HG03571 (cell line): ENCODE results near the gene ARHGEF38.
"Not testable (repeated sequence)": the region's sequence is repeated elsewhere in the genome, so short reads cannot be mapped to it uniquely, and the experiment has no call there.

Experiments
- ATAC-seq: cut with Tn5 transposase; IDR thresholded peaks from one replicate; pipeline ENCODE4 v1.9.1; 2021; ENCODE audit not compliant: unreplicated experiment

The ARHGEF38 gene

DNA sequence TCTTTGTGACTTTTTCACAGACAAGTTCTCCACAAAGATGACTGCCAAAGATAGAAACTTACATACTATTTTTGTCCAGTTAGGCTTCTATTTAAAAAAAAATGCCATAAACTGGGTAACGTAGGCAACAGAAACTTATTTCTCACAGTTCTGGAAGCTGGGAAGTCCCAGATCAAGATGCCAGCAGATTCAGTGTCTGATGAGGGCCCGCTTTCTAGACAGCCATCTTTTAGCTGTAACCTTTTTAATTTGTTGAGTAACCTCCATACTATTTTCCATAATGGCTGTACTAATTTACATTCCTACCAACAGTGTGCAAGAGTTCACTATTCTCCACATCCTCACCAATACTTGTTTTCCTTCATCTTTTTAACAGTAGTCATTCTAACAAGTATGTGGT lies 55.5 kb downstream of the ARHGEF38 start:
- ATAC-seq: no peak

DNA sequence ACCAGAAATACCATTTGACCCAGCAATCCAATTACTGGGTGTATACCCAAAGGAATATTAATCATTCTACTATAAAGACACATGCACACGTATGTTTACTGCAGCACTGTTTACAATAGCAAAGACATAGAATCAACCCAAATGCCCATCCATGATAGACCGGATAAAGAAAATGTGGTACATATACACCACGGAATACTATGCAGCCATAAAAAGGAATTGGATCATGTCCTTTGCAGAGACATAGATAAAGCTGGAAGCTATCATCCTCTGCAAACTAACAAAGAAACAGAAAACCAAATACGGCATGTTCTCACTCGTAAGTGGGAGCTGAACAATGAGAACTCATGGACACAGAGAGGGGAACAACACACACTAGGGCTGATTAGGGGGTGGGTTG lies 57.4 kb downstream of the ARHGEF38 start:
- not testable (repeated sequence) for ATAC-seq

DNA sequence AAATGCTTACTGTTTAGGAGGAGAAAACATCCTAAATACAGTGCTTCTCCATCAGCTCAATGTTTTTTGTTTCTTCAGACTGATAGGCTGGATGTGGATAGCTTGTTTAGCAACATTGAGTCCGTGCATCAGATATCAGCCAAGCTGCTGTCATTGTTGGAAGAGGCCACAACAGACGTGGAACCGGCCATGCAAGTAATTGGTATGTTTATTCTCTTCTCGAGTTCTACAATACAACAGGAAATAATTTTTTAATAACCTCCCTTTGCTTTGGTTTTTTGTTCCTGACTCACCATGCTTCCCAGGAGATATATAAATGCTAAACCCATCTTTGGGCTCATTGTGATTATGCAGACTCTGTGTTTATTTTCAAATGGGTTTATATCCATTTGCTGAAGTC lies 60.9 kb downstream of the ARHGEF38 start:
- ATAC-seq: no peak

DNA sequence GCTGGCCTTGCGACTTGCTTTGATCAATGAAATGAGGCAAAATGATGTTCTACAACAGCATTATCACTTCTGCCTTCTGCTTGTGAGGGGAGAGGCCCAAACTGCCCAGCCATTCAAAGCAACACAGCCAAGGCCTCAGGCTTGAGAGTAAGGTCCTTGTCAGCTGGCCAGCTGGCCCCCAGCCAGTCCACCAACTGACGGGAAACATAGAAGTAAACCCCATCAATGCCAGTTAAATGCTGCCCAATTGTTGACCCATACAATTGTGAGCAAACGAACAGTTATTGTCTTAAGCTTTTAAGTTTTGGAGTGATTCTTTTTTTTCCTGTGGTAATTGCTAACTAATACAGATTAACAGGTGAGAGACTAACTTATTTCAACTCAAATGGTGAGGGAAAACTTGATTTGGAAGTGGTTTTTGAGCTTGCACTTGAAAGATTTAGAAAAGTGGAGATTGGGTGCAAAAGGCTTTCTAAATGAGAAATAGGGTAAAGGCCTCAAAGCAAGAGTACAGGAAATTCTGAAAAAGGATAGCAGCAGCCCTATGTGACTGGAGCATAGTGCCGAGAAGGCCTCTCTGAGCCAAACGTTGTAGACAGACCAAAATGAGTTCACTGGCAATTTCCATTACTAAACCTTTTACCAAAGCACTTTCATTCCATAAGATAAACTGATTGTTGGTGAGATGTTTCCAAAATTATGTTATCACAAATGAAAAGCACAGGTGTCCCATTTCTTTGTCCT lies 66.9 kb downstream of the ARHGEF38 start:
- ATAC-seq: no peak

DNA sequence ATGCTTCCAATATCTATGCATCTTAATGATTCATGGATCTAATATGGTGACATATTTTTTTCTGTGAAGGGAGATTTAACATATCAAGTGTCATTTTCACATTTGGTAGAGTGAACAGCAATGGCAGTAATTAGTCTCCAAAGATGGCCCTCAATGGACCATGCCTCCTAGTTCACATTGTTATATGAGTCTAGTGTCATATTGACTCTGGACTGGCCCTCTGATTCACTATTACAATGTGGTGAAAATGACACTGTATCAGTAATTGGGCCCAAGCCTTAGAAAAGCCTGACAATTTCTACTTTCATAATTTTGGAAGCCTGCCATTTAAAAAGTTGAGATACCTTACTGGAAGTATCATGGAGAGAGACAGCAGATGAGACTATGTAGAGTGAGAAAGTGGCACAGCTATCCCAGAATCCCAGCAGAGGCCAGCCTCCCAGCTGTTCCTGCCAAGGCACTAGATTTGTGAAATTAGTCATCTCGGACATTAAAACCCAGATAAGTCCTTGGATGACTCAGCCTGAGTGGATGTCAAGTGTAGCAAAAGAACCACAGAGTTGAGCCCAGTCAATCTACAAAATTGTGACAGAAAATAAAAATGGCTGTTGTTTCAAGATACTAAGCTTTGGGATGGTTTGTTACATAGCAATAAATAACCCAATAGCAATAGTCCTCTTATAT lies 68.4 kb downstream of the ARHGEF38 start:
- ATAC-seq: no peak

DNA sequence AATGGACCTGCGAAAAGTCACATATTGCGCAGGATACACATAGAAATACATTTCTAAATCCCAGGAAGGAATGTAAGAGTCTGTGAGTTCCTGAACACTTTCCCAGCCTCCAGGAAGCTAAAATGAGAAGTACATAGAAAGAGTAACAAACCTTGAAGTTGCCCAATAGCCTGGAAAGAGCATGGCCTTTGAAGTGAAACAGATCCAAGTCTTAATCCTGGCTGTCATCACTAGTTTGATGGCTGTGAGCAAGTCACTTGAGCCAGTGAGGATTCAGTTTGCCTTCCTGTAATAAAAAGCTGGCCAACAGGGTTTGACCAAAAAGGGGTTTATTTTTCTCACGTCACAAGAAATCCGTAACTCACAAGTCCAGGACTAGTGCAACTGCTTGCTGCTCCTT lies 69.8 kb downstream of the ARHGEF38 start:
- ATAC-seq: no peak

DNA sequence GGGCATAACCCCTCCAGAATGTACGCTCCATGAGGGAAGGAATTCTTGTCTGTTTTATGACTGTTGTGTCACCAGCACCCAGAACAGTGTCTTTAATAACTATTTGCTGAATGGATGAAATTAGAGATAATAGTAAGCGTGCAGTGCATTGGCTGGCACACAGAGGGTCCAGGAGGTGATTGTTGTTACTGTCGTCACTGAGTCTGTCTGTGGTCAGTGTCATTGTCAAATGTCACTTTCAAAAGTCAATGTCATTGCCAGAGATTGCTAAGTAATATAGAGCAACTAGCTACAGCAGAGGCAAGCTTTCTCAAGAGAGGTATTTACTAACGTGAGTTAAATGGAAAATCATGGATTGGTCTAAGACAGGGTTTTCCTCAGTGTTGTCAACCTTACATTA lies 70.7 kb downstream of the ARHGEF38 start:
- no peak for ATAC-seq

DNA sequence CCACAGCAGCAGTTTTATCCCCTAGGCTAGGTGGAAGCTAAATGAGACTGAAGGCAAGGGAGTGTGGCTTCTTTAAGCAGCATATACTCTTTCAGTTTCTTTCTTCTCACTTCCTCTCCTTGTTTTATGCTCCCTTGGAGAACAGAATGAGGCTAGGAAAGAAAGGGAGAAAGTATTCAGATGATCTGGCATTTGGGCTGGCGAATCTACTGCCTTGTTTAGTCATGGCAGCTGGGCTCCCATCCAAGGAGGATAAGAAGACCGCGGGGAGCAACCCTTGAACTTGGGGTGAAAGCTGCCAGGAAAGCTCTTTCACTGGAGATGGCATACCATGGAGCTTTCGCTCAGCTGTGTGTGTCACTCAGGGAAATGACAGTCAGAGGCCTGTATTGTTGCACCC lies 72.1 kb downstream of the ARHGEF38 start:
- no peak for ATAC-seq

DNA sequence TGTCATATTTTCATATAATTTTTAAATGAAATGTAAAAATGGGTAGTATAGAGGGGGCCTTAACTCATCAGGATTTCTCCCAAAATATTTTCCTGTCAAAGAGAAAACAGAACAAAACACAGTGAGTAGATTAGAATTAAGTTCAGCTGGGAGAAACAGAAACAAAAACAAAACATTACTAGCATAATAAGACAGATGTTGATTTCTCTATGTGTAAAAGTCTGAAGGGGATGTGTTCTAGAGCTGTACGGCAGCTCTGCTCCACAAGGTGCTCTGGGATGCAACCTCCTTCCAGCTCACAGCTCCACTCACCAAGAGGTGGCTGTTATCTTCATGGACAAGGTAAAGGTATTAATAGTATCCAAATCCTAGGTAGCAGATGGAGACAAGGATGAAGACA lies 72.8 kb downstream of the ARHGEF38 start:
- ATAC-seq: no peak

DNA sequence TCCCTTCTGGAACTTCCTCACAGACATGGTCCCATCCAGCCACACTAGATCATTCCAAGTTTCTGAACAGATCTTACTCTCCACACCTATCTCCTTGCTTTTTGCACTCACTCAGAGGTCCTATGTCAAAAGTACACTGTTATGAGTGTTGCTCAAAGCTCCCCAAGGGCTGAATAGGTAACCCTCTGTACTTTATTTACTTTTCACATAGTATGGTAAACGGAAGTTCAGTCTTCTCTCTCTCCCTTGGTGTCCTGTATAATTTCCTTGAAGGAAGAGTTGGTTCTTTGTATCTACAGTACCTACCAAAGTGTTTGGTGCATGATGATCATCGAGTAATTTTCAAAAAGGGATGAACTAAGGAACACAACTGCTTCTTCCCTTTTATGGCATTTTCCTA lies 74.4 kb downstream of the ARHGEF38 start:
- ATAC-seq: no peak

DNA sequence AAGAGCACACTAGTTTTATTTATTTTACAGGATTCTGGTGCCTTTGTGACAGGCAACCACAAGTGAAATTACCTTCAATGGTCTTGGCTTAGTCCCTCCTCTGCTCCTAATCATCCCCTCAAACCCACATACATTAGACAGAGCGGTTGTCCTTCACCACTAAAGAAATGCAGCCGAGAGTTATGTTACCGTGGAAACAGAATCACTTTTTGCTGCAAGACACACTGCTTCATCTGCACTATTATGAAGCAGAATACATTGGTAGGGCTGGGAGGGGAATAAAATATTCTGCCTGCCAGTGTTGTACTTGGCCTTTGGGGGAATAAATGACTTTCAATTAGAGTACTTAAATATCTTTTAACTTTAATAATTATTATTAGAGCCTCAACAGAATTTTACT lies 75.2 kb downstream of the ARHGEF38 start:
- no peak for ATAC-seq

DNA sequence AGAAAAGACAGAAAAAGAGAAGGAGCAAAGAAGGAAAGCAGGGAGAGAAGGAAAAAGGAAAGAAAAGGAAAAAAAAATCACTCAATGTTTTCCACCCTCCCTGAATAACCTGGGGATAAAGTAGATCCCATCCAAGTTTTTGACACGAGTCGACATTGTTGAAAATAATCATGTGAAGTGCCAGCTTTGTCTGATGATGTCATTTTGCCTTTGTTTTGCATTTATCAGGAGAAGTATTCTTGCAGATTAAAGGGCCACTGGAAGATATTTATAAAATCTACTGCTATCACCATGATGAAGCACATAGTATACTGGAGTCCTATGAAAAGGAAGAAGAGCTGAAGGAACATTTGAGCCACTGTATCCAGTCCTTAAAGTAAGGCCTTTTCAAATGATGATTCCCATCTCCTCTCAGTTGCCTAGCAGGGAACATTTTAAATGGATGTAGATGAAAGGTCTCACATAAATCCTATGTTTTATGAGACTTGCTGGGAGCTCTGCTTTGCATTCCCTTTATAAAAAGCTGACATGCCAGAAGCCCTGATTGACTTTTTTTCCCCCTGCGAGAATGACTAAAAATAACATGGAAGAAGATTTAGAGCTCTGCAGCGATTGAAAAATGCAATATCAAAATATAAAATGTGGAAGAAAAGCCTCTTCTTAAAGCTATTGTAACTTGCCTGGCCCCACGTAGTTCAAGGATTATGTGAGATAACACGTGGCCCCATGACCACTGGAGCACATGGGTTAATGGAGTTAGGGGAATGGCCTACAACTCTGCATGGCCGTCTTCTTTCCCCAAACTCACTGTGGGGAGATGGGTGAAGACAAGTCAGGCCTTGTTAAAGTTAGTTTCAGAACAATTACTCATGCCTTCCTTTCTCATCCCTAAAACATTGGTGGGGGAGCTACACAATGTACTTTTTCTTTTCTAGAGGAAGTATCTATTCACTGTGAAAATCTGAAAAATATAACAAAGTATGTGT lies 78.5 kb downstream of the ARHGEF38 start:
- no peak for ATAC-seq

DNA sequence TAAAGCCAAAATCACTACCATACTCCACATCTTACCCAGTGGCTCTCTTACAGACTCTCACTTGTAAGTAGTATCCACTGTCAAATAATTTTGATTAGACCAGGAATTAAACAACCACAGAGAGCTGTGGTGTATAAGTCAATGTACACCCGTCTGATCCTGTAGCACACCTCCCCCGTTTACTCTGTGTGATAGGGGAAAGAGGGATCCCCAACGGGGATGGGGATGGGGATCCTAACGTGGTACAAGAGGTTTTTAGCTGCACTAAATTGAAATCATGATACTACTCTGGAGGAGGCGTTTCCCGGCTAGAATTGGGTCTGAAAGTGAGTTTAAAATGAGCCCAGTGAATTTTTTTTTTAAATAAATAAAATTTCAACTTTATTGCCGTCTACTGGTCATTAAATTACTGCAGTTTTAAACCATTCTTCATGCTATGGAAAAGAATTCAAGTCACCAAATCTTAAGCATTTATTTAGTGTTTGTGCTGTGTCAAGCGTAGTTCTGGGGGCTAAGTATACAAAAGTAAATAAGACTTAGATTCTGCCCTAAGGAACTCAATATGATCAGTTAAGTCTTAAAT lies 79.5 kb downstream of the ARHGEF38 start:
- no peak for ATAC-seq

DNA sequence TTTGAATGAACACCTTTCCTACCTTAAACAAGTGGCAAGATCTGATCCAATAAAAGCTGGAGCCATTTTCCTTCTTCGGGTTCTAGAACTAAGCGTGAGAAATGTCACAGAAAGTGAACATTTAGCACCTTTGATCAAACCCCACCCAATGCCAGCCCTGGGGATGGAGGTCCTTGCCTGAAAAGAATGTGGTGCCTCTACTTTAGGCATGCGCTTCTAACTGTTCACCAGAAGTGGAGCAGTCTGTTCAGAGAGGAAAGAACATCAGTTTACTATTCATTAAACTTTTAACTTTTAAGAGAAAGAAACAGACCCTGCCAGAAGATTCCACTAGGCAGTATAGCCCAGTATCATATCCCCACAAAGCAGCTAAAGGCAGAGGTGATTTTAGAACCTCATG lies 80.2 kb downstream of the ARHGEF38 start:
- ATAC-seq: no peak

DNA sequence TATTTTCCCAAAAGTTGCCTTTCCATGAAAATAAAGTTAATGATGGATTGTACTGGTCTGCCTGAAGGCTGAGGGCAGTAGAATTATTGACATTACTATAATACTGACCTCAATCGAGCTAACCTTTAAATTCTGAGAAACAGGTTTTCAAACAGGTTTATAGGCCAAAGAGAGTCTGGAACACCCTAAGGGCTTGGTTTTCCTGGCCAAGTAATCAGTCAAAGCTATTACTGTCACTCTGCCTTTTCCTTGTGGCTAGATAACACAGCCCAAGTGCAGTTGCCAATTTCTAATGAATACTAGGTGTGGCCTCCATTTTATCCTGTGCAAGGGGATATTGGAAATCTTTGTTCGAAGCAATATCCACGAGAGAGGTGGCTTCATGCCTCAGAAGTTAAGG lies 80.8 kb downstream of the ARHGEF38 start:
- ATAC-seq: no peak

DNA sequence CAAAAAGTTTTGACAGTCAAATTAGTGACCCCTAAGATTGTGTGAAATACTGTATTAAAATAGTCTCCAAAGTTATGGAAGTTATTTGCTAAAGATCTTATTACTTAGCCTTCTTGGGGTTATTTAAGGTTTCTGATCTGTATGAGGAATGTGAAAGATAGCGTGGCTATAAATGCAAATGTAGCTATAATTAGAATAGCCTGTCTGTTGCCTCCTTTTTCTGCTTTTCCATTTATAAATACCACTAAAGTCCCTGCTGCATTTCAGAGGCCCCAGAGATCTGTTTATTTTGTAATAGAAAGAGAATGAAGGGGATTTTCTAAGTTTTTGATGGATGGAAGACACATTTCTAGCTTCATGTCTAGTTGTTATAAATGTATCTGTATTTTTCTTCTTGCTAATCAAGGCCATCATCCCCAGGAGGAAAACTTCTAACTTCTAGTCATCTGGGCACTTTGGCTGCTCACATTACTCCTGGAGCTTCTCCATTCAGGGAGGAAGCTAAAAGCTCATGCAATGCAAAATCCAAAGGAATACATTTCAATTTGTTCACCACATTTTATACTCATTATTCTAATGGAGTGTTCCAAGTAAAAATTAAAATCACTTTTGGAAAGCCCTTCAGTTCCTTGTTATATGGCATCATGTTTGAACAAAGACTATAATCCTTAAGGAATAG lies 82.1 kb downstream of the ARHGEF38 start:
- no peak for ATAC-seq

DNA sequence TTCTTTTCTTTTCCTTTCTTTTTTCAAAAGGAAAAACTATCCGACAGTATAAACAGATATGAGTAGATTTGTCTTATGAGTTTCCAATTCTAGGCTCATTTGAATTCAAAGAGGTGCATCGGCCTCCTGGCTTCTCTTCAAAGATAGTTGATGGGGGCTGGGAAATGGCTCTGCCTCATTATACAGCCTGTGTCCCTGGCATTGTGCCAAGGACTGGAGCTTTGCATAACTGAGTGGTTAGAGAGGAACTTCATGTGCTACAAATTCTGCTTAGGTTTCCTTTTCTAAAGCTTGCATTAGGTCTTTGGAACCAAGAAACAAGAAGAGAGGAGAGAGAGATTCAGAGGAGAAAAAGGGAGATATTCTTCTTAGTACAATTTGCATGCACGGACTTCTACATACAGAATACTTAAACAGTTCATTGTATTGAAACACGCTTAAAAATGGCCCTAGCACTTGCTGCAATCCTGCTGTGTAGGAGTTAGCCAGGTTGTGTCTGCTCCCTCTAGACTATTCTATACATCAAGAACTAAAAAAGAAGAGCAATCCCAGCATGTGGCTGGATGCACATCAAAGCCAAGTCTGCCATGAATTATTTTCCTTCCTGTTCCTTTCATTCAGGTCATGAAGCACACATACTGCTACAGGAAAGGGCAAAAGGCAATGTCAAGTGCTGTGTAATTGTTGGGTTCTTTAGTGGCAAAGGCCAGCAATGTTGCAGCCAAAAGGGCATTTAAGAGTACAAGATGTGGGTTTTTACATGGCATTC lies 85.2 kb downstream of the ARHGEF38 start:
- ATAC-seq: no peak

DNA sequence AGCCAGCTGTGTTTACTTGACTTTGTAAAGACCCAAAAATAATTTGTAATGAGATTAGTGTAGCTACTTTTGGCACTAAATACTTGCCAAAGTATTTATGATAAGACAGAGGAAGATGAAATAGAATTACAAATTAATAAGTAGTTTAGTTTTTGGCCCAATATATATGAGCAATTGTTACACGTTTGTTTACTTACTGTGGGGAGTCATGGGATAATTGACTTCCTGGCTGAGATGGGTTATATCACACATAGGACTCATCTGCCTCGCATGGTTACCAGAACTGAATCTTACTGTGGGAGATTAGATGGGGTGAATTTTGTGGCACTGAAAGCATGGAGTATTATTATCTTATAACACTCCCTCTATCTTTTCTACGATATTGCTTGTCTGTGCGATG lies 89.4 kb downstream of the ARHGEF38 start:
- ATAC-seq: no peak

DNA sequence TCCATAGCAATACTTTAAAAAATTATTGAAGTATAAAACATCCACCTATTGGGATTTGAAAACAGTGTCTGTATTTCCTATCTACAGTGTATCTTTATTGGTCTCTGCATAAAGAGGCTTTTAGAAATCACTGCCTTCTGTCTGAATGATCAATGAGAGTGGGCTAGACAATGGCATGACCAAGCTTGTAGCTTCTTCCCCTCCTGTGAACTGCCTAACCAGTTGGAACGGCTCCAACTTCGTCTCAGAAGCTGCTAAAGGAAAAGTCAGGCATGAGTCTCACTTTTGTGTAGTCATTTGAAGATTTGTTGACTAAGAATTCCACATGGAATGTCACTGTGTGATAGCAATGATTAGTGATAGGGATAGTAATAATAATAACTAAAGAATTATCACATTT lies 91.8 kb downstream of the ARHGEF38 start:
- ATAC-seq: no peak

DNA sequence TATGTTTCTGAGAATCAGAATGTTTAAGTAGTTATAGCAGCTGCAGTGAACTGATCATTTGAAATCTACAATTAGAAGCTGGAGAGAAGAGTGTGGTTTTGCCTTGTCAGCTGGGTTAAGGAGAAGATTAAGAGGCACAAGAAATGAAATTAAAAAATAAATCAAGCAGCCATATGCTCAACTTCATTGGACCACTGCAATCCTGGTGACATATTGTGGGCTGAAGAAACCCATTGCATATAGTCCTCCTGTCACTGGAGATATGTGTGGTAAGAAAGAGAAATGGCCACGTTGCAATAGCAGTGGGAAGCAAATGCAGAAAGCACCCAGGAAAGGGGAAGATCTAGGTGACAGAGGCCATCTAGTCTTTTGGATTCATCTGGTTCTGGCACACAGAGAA lies 93.0 kb downstream of the ARHGEF38 start:
- ATAC-seq: no peak
